IPS DF 6.9 (cell line): ENCODE results near the gene LHPP.

Source experiments
- DNase-seq: peaks from one replicate; pipeline ENCODE4 v3.0.0-alpha.2; 2013; ENCODE audit warnings: low read depth, low spot score
- H3K27ac ChIP-seq: one replicate; pipeline ENCODE4 v1.5.1; 2013; ENCODE audit warnings: low read length, control low read depth
- H3K27me3 ChIP-seq: 2 replicates; pipeline ENCODE4 v1.6.1; 2013; ENCODE audit warnings: mild to moderate bottlenecking, low read length; ENCODE audit not compliant: control insufficient read depth, insufficient read depth
- H3K36me3 ChIP-seq: 2 replicates; pipeline ENCODE4 v1.6.1; 2013; ENCODE audit warnings: low read length; ENCODE audit not compliant: control insufficient read depth, insufficient read depth
- H3K4me1 ChIP-seq: 2 replicates; pipeline ENCODE4 v1.6.1; 2013; ENCODE audit warnings: low read length; ENCODE audit not compliant: control insufficient read depth, insufficient read depth
- H3K4me3 ChIP-seq: 2 replicates; pipeline ENCODE4 v1.5.1; 2013; ENCODE audit warnings: mild to moderate bottlenecking, low read length
- H3K9me3 ChIP-seq: 2 replicates; pipeline ENCODE4 v1.6.1; 2013; ENCODE audit warnings: low read length, inconsistent platforms; ENCODE audit not compliant: control insufficient read depth, insufficient read depth
- WGBS: extraction: QIAGEN DNeasy Blood & Tissue Kit; methylation state at CpG from one replicate; pipeline ENCODE4 v1.1.7; 2013; ENCODE audit warnings: mixed read lengths, missing lambda C conversion rate; ENCODE audit not compliant: insufficient read length, insufficient coverage; 5-methylcytosine and 5-hydroxymethylcytosine counted together

The LHPP gene

GRCh38 chr10:124590216-124591122 is 128.8 kb downstream of the LHPP start:
- Histone ChIP-seq H3K36me3 (no peaks in the 10 kb centered on the region), H3K4me3 (no peak overlapping the region), H3K9me3 (no peaks in the 10 kb centered on the region), H3K27ac (no peak overlapping the region), H3K4me1 (peaks cover 3% of the 10 kb centered on the region; the same call in 1 of the 2 replicates), H3K27me3 (no peaks in the 10 kb centered on the region)
- WGBS = no CpG with 5 or more reads among the region's 23 CpGs
- DNase-seq = no peak

- H3K27me3 ChIP-seq = no peaks in the 10 kb centered on the region
- H3K9me3 ChIP-seq = no peaks in the 10 kb centered on the region
- no CpG with 5 or more reads among the region's 5 CpGs for WGBS
- H3K27ac ChIP-seq = no peak overlapping the region
- DNase-seq = no peak
- no peak overlapping the region for H3K4me3 ChIP-seq
- H3K36me3 ChIP-seq = no peaks in the 10 kb centered on the region
- peaks cover 3% of the 10 kb centered on the region; the same call in 1 of the 2 replicates for H3K4me1 ChIP-seq
Measured at GRCh38 chr10:124591123-124591495, 129.5 kb downstream of the LHPP start.

- no peak overlapping the region for H3K27ac ChIP-seq
- no peak overlapping the region for H3K4me3 ChIP-seq
- no peaks in the 10 kb centered on the region for H3K36me3 ChIP-seq
- H3K9me3 ChIP-seq = no peaks in the 10 kb centered on the region
- H3K4me1 ChIP-seq = no peaks in the 10 kb centered on the region
- WGBS = no CpG with 5 or more reads among the region's 7 CpGs
- no peak for DNase-seq
- H3K27me3 ChIP-seq = no peaks in the 10 kb centered on the region
Measured at GRCh38 chr10:124592101-124592500, 130.5 kb downstream of the LHPP start.

GRCh38 chr10:124592736-124593430 is 131.3 kb downstream of the LHPP start:
- no peaks in the 10 kb centered on the region; the same call in 1 of the 2 replicates for H3K36me3 ChIP-seq

GRCh38 chr10:124593431-124593985 is 131.9 kb downstream of the LHPP start:
- Histone ChIP-seq H3K4me3 (no peak overlapping the region), H3K27me3 (no peaks in the 10 kb centered on the region), H3K27ac (no peak overlapping the region), H3K9me3 (no peaks in the 10 kb centered on the region), H3K36me3 (no peaks in the 10 kb centered on the region; the same call in 1 of the 2 replicates), H3K4me1 (no peaks in the 10 kb centered on the region)
- no peak for DNase-seq
- WGBS = no CpG with 5 or more reads among the region's 17 CpGs

More at GRCh38 chr10:124592736-124593430, 131.3 kb downstream of the LHPP start:
- Histone ChIP-seq H3K4me3 (no peak overlapping the region), H3K4me1 (no peaks in the 10 kb centered on the region), H3K9me3 (no peaks in the 10 kb centered on the region), H3K27ac (no peak overlapping the region), H3K27me3 (no peaks in the 10 kb centered on the region)
- no peak for DNase-seq
- no CpG with 5 or more reads among the region's 26 CpGs for WGBS

GRCh38 chr10:124594240-124594639 is 132.6 kb downstream of the LHPP start:
- H3K4me1 ChIP-seq = no peaks in the 10 kb centered on the region
- no peaks in the 10 kb centered on the region for H3K27me3 ChIP-seq
- H3K4me3 ChIP-seq = no peak overlapping the region
- H3K36me3 ChIP-seq = no peaks in the 10 kb centered on the region; the same call in 1 of the 2 replicates
- DNase-seq = no peak
- H3K9me3 ChIP-seq = no peaks in the 10 kb centered on the region
- no peak overlapping the region for H3K27ac ChIP-seq
- no CpG with 5 or more reads among the region's 6 CpGs for WGBS

GRCh38 chr10:124595143-124595883 is 133.7 kb downstream of the LHPP start:
- no CpG with 5 or more reads among the region's 9 CpGs for WGBS
- H3K4me1 ChIP-seq = no peaks in the 10 kb centered on the region
- no peaks in the 10 kb centered on the region; the same call in 1 of the 2 replicates for H3K36me3 ChIP-seq
- H3K4me3 ChIP-seq = no peak overlapping the region
- H3K9me3 ChIP-seq = no peaks in the 10 kb centered on the region
- no peak overlapping the region for H3K27ac ChIP-seq
- H3K27me3 ChIP-seq = no peaks in the 10 kb centered on the region
- no peak for DNase-seq

- H3K27me3 ChIP-seq = no peaks in the 10 kb centered on the region
- no peak overlapping the region for H3K27ac ChIP-seq
- no CpG with 5 or more reads among the region's 18 CpGs for WGBS
Measured at GRCh38 chr10:124596116-124596785, 134.6 kb downstream of the LHPP start.

GRCh38 chr10:124596962-124597845 is 135.6 kb downstream of the LHPP start:
- no peak for DNase-seq
- Histone ChIP-seq H3K9me3 (no peaks in the 10 kb centered on the region), H3K27me3 (no peaks in the 10 kb centered on the region), H3K36me3 (no peaks in the 10 kb centered on the region; the same call in 1 of the 2 replicates), H3K27ac (no peak overlapping the region), H3K4me1 (no peaks in the 10 kb centered on the region), H3K4me3 (no peak overlapping the region)
- WGBS = no CpG with 5 or more reads among the region's 21 CpGs

More at GRCh38 chr10:124596116-124596785, 134.6 kb downstream of the LHPP start:
- Histone ChIP-seq H3K4me3 (no peak overlapping the region), H3K9me3 (no peaks in the 10 kb centered on the region), H3K4me1 (no peaks in the 10 kb centered on the region), H3K36me3 (no peaks in the 10 kb centered on the region; the same call in 1 of the 2 replicates)
- no peak for DNase-seq
